Neutrophil (primary cell): ENCODE results near the gene GSPT1.
A peak's percentile ranks its signal among the peaks of the same experiment; 100 is the strongest.

Experiments
- H3K27ac ChIP-seq: fragments of 200-600 bp; sonication (generic); 2 replicates; pipeline ENCODE4 v1.5.1; 2016; ENCODE audit warnings: mild to moderate bottlenecking, moderate library complexity
- H3K27me3 ChIP-seq: fragments of 200-600 bp; sonication (generic); 2 replicates; pipeline ENCODE4 v1.6.0; 2016; ENCODE audit warnings: mild to moderate bottlenecking
- H3K36me3 ChIP-seq: fragments of 200-600 bp; sonication (generic); 2 replicates; pipeline ENCODE4 v1.5.1; 2017
- H3K4me1 ChIP-seq, 2 experiments: fragments of 200-600 bp in 1 of 2; sonication (generic) in 1 of 2; 1 replicate in 1 of 2; 2 replicates in 1 of 2; pipeline versions ENCODE4 v1.5.1 to v1.6.1; 2013 to 2016; ENCODE audit warnings: low read depth in 1 of 2, low read length in 1 of 2, mild to moderate bottlenecking in 1 of 2, moderate library complexity in 1 of 2; ENCODE audit not compliant: control insufficient read depth in 1 of 2, insufficient read depth in 1 of 2
- H3K4me3 ChIP-seq, 2 experiments: fragments of 200-600 bp in 1 of 2; sonication (generic) in 1 of 2; 1 replicate in 1 of 2; 2 replicates in 1 of 2; pipeline ENCODE4 v1.5.1; 2013 to 2016; ENCODE audit warnings: low read depth in 1 of 2, low read length in 1 of 2, mild to moderate bottlenecking in 1 of 2, moderate library complexity in 1 of 2
- H3K9me3 ChIP-seq: fragments of 200-600 bp; sonication (generic); 2 replicates; pipeline ENCODE4 v1.5.1; 2016
- TF ChIP-seq, protein P1 (sequence below): fragments of 200-600 bp; sonication (generic); IDR thresholded peaks from 2 replicates; pipeline ENCODE4 v1.5.1; 2016; ENCODE audit warnings: antibody characterized with exemption

The GSPT1 gene

GRCh38 chr16:11914210-11915113, 1.3 kb downstream of the GSPT1 start:
- H3K27me3 ChIP-seq: peaks cover 11% of the 10 kb centered on the region
- TF ChIP-seq, protein P1, sequence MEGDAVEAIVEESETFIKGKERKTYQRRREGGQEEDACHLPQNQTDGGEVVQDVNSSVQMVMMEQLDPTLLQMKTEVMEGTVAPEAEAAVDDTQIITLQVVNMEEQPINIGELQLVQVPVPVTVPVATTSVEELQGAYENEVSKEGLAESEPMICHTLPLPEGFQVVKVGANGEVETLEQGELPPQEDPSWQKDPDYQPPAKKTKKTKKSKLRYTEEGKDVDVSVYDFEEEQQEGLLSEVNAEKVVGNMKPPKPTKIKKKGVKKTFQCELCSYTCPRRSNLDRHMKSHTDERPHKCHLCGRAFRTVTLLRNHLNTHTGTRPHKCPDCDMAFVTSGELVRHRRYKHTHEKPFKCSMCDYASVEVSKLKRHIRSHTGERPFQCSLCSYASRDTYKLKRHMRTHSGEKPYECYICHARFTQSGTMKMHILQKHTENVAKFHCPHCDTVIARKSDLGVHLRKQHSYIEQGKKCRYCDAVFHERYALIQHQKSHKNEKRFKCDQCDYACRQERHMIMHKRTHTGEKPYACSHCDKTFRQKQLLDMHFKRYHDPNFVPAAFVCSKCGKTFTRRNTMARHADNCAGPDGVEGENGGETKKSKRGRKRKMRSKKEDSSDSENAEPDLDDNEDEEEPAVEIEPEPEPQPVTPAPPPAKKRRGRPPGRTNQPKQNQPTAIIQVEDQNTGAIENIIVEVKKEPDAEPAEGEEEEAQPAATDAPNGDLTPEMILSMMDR: no peak

GRCh38 chr16:11913425-11914079, 2.2 kb downstream of the GSPT1 start:
- TF ChIP-seq, protein P1: no peak
- Histone ChIP-seq H3K4me3 (peak overlapping the region; percentile 69 to 98), H3K27me3 (peaks cover 4% of the 10 kb centered on the region), H3K9me3 (no peaks in the 10 kb centered on the region), H3K4me1 (peaks cover 25 to 29% of the 10 kb centered on the region in 2 experiments), H3K27ac (peak overlapping the region; percentile 87), H3K36me3 (no peaks in the 10 kb centered on the region)

More at GRCh38 chr16:11914210-11915113, 1.3 kb downstream of the GSPT1 start:
- Histone ChIP-seq H3K36me3 (no peaks in the 10 kb centered on the region), H3K4me1 (peaks cover 25 to 29% of the 10 kb centered on the region in 2 experiments), H3K9me3 (no peaks in the 10 kb centered on the region), H3K27ac (peak overlapping the region; percentile 87), H3K4me3 (peak overlapping the region; percentile 69 to 98)

GRCh38 chr16:11909653-11910545, 5.9 kb downstream of the GSPT1 start:
- H3K27me3 ChIP-seq: no peaks in the 10 kb centered on the region
- no peaks in the 10 kb centered on the region for H3K9me3 ChIP-seq
- TF ChIP-seq, protein P1: no peak
- H3K27ac ChIP-seq: no peak overlapping the region
- H3K36me3 ChIP-seq: no peaks in the 10 kb centered on the region
- peaks cover 17 to 22% of the 10 kb centered on the region in 2 experiments for H3K4me1 ChIP-seq
- no peak overlapping the region for H3K4me3 ChIP-seq

DNA sequence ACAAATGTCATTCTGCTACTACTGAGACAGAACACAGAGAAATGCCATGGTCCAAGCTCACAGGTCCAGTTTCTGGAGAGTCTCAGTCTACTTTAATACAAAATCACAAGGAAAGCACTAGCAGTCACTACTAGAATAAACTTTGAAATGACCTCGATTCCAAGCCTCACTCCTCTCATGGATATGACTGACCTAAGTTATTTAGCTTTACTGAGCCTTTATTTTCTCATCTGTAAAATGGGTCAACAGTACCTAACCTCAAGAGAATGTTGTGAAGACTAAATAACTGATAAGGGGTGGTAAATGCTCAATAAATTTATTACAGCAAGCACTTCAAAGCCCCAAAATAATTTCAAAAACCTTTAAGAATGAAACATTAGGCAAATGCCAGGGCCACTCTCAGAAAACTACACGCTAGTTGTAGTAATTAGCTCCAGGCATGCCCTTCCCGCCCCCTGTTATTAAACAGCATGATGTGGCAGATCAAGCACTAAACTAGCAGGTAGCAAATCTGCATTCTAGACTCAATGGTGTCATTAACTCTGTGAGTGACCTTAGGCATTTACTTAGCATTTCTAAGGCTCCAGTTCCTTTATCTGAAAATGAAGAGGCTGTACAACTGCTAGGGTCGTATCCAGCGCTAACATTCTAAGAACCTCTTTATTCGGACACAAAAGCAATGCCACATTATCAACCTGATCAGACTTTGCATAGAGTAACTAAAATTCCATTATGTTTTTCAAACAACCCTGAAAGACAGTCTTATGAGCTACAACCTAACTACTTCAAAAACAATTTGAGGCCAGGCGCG, 8.4 kb downstream of the GSPT1 start:
- no peaks in the 10 kb centered on the region for H3K4me1 ChIP-seq
- H3K4me3 ChIP-seq: no peak overlapping the region
- no peaks in the 10 kb centered on the region for H3K27me3 ChIP-seq
- H3K9me3 ChIP-seq: no peaks in the 10 kb centered on the region
- no peak overlapping the region for H3K27ac ChIP-seq
- TF ChIP-seq, protein P1: no peak
- H3K36me3 ChIP-seq: no peaks in the 10 kb centered on the region
